HEK293 (cell line): ENCODE data around the gene SERPINH1.

Experiments
- BCL11A ChIP-seq: fragments of 450-650 bp; formaldehyde crosslinking; IDR thresholded peaks from 2 replicates; pipeline ENCODE4 v1.5.1; 2016; ENCODE audit warnings: low read depth, missing biosample characterization, missing genetic modification characterization
- CTCF ChIP-seq: fragments of 450-650 bp; formaldehyde crosslinking; IDR thresholded peaks from 2 replicates; pipeline ENCODE4 v1.5.1; 2016; ENCODE audit warnings: missing biosample characterization, missing genetic modification characterization
- EGR2 ChIP-seq: fragments of 450-650 bp; formaldehyde crosslinking; IDR thresholded peaks from 2 replicates; pipeline ENCODE4 v1.5.1; 2016; ENCODE audit warnings: low read depth, missing biosample characterization, missing genetic modification characterization
- OSR2 ChIP-seq: fragments of 450-650 bp; formaldehyde crosslinking; IDR thresholded peaks from 2 replicates; pipeline ENCODE4 v1.5.1; 2016; ENCODE audit warnings: missing biosample characterization, missing genetic modification characterization
- TCF7L2 ChIP-seq: IDR thresholded peaks from 2 replicates; pipeline ENCODE4 v1.6.1; 2011; ENCODE audit warnings: low read depth, mild to moderate bottlenecking, inconsistent platforms, low read length, moderate library complexity, borderline replicate concordance
- TSHZ1 ChIP-seq: fragments of 450-650 bp; formaldehyde crosslinking; IDR thresholded peaks from 2 replicates; pipeline ENCODE4 v1.5.1; 2016; ENCODE audit warnings: missing biosample characterization, missing genetic modification characterization, borderline replicate concordance
- ZFP3 ChIP-seq: fragments of 450-650 bp; formaldehyde crosslinking; IDR thresholded peaks from 2 replicates; pipeline ENCODE4 v1.5.1; 2016; ENCODE audit warnings: low read depth, missing biosample characterization, missing genetic modification characterization
- ZIC2 ChIP-seq: fragments of 450-650 bp; formaldehyde crosslinking; IDR thresholded peaks from 2 replicates; pipeline ENCODE4 v1.5.1; 2016; ENCODE audit warnings: missing biosample characterization, missing genetic modification characterization
- ZNF121 ChIP-seq: fragments of 450-650 bp; formaldehyde crosslinking; IDR thresholded peaks from 2 replicates; pipeline ENCODE4 v1.5.1; 2016; ENCODE audit warnings: missing biosample characterization, missing genetic modification characterization
- ZNF670 ChIP-seq: fragments of 450-650 bp; formaldehyde crosslinking; IDR thresholded peaks from 2 replicates; pipeline ENCODE4 v1.5.1; 2016; ENCODE audit warnings: missing biosample characterization, missing genetic modification characterization, low read depth
- ZNF704 ChIP-seq: fragments of 450-650 bp; formaldehyde crosslinking; IDR thresholded peaks from 2 replicates; pipeline ENCODE4 v1.5.1; 2016; ENCODE audit warnings: missing biosample characterization, missing genetic modification characterization
- ZNF792 ChIP-seq: fragments of 450-650 bp; formaldehyde crosslinking; IDR thresholded peaks from 2 replicates; pipeline ENCODE4 v1.5.1; 2016; ENCODE audit warnings: missing biosample characterization, missing genetic modification characterization

- no peak for TF ChIP-seq OSR2 (tag by site-specific recombination)
- TF ChIP-seq BCL11A (tag by site-specific recombination) = no peak
- no peak for TF ChIP-seq CTCF (tag by site-specific recombination)
- TF ChIP-seq ZFP3 (tag by site-specific recombination) = no peak
- no peak for TF ChIP-seq ZNF670 (tag by site-specific recombination)
- no peak for TF ChIP-seq EGR2 (tag by site-specific recombination)
- TF ChIP-seq ZNF704 (tag by site-specific recombination) = no peak
- TF ChIP-seq TCF7L2 = no peak
- TF ChIP-seq ZNF792 (tag by site-specific recombination) = no peak
- no peak for TF ChIP-seq ZIC2 (tag by site-specific recombination)
- no peak for TF ChIP-seq TSHZ1
- no peak for TF ChIP-seq ZNF121 (tag by site-specific recombination)
Measured at GRCh38 chr11:75523811-75524664, 38.0 kb upstream of the SERPINH1 start.
